Mesendoderm (in vitro differentiated cells): ENCODE measurements around the gene STAT5B.

ENCODE experiments used
- DNase-seq: peaks from one replicate; pipeline ENCODE4 v3.0.0; 2013
- H2AK5ac ChIP-seq: 2 replicates; pipeline ENCODE4 v1.6.1; 2013; ENCODE audit warnings: low read length, inconsistent platforms
- H2BK120ac ChIP-seq: 2 replicates; pipeline ENCODE4 v1.6.1; 2013; ENCODE audit warnings: low read depth, mild to moderate bottlenecking, low read length, moderate library complexity, mixed read lengths
- H2BK15ac ChIP-seq: replicated peaks from 2 replicates; pipeline ENCODE4 v1.6.1; 2013; ENCODE audit warnings: low read depth, mild to moderate bottlenecking, moderate library complexity
- H2BK5ac ChIP-seq: 2 replicates; pipeline ENCODE4 v1.6.1; 2013; ENCODE audit warnings: low read length, inconsistent platforms
- H3K18ac ChIP-seq: 2 replicates; pipeline ENCODE4 v1.6.1; 2013; ENCODE audit warnings: mild to moderate bottlenecking, low read length, mixed read lengths
- H3K23ac ChIP-seq: one replicate; pipeline ENCODE4 v1.6.1; 2013; ENCODE audit warnings: low read length
- H3K27ac ChIP-seq: 2 replicates; pipeline ENCODE4 v1.5.1; 2013; ENCODE audit warnings: low read depth, mild to moderate bottlenecking, inconsistent platforms, low read length, moderate library complexity
- H3K27me3 ChIP-seq: 2 replicates; pipeline ENCODE4 v1.6.1; 2013; ENCODE audit warnings: low read length, control low read depth, mild to moderate bottlenecking, inconsistent platforms; ENCODE audit not compliant: insufficient read depth, poor library complexity
- H3K36me3 ChIP-seq: 2 replicates; pipeline ENCODE4 v1.6.1; 2013; ENCODE audit warnings: low read length, inconsistent platforms; ENCODE audit not compliant: control insufficient read depth, insufficient read depth
- H3K4ac ChIP-seq: one replicate; pipeline ENCODE4 v1.6.1; 2013; ENCODE audit warnings: low read depth, mild to moderate bottlenecking, low read length, moderate library complexity
- H3K4me1 ChIP-seq: 2 replicates; pipeline ENCODE4 v1.6.1; 2013; ENCODE audit warnings: low read depth, low read length, inconsistent platforms; ENCODE audit not compliant: control insufficient read depth
- H3K4me2 ChIP-seq: 2 replicates; pipeline ENCODE4 v1.6.1; 2013; ENCODE audit warnings: low read length
- H3K4me3 ChIP-seq: 2 replicates; pipeline ENCODE4 v1.5.1; 2013; ENCODE audit warnings: mild to moderate bottlenecking, low read length
- H3K56ac ChIP-seq: one replicate; pipeline ENCODE4 v1.6.1; 2013; ENCODE audit warnings: low read length
- H3K79me1 ChIP-seq: 2 replicates; pipeline ENCODE4 v1.6.1; 2013; ENCODE audit warnings: low read length, inconsistent platforms
- H3K79me2 ChIP-seq: 2 replicates; pipeline ENCODE4 v1.6.1; 2013; ENCODE audit warnings: mild to moderate bottlenecking, low read length; ENCODE audit not compliant: control insufficient read depth, insufficient read depth
- H3K9ac ChIP-seq: 2 replicates; pipeline ENCODE4 v1.6.1; 2013; ENCODE audit warnings: low read length, inconsistent platforms
- H4K5ac ChIP-seq: one replicate; pipeline ENCODE4 v1.6.1; 2013; ENCODE audit warnings: low read length
- H4K8ac ChIP-seq: one replicate; pipeline ENCODE4 v1.6.1; 2013; ENCODE audit warnings: low read depth, mild to moderate bottlenecking, control low read depth, low read length, moderate library complexity
- WGBS: extraction: QIAGEN DNeasy Blood & Tissue Kit; methylation state at CpG from one replicate; pipeline ENCODE4 v1.1.7; 2013; ENCODE audit warnings: low lambda C conversion rate, missing lambda C conversion rate; ENCODE audit not compliant: insufficient coverage; ENCODE audit errors: extremely low coverage; 5-methylcytosine and 5-hydroxymethylcytosine counted together

Gene STAT5B

DNA sequence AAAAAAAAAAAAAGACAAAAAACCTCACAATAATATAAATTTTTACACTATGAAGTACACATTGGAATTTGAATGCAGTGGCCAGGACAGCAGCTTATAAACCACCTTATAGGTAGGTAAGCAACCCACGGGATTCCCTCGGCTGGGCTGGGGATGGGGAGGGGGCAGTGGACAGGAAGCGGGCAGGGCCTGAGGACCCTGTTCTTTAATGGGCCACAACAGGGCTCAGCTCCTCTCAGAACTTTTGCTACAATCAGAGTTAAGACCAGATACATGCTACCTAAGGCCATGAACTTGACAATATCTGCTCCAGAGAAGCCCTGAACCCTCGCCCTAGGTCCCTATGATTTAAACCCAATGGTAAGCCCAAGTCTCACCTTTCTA, 37.2 kb upstream of the STAT5B start:
- peak; percentile 19 for DNase-seq
- Histone ChIP-seq H3K4me3 (no peak overlapping the region), H3K4me1 (peaks cover 6% of the 10 kb centered on the region), H4K8ac (no peak overlapping the region), H4K5ac (no peak overlapping the region), H3K4ac (no peak overlapping the region), H3K27ac (no peak overlapping the region), H3K79me2 (no peaks in the 10 kb centered on the region), H3K23ac (no peak overlapping the region), H3K79me1 (no peaks in the 10 kb centered on the region), H3K27me3 (no peaks in the 10 kb centered on the region), H2BK15ac (no peak overlapping the region), H3K4me2 (no peak overlapping the region), H2BK5ac (no peak overlapping the region), H3K18ac (no peak overlapping the region), H2AK5ac (no peak overlapping the region), H3K56ac (no peak overlapping the region), H2BK120ac (no peak overlapping the region), H3K9ac (no peak overlapping the region), H3K36me3 (peaks cover 2% of the 10 kb centered on the region)
- WGBS, result no CpG with 5 or more reads among the region's 4 CpGs

DNA sequence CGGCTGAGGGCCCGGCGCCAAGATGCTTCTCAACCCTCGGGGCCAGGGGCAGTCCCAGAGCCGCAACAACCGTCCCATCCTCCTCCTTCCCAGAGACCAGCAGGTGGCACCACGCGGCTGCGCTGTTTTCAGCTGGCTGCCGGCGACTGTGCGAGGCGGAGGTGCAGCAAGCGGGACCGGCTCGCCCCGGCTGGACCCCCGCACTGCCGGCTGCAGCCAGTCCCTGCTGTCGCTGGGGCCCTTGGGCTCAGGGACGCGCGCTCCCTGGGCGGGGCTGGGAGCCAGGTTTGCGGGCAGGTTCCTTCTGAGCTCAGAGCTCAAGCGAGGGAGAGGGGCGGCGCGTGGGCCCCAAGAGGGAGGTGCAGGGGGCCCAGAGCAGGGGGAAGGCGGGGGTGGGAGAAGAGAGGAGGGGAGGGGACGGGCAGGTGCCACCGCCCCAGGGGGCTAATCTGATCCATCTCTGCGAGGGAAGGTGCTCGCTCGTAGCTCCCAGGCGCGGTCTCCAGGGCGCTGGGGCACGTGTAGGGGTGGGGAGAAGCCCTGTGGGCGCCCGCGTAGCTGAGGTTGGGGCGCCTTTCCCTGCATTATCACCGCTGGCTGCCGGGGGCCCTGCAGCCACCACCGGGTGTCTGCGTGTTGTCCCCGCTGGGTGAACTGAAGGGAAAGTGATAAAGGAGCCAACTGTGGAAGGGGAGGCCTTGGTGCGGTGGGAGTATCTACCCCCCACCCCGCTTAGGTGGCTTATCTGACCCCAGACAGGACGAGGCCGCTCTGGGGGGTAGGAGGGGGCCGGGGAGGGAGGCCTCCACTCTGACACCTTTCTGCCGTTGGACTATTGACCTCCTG, 36.3 kb upstream of the STAT5B start:
- H3K9ac ChIP-seq, result peak overlapping the region; percentile 51
- no peaks in the 10 kb centered on the region for H3K79me2 ChIP-seq
- no peak overlapping the region for H2AK5ac ChIP-seq
- H3K56ac ChIP-seq, result peak overlapping the region; percentile 70
- no peak overlapping the region for H3K23ac ChIP-seq
- WGBS, result no CpG with 5 or more reads among the region's 54 CpGs
- H2BK15ac ChIP-seq, result no peak overlapping the region
- H2BK5ac ChIP-seq, result no peak overlapping the region
- H3K4me3 ChIP-seq, result no peak overlapping the region
- no peaks in the 10 kb centered on the region for H3K79me1 ChIP-seq
- H3K27ac ChIP-seq, result no peak overlapping the region
- no peak overlapping the region for H4K8ac ChIP-seq
- H3K18ac ChIP-seq, result no peak overlapping the region
- H3K27me3 ChIP-seq, result no peaks in the 10 kb centered on the region
- peaks cover 2% of the 10 kb centered on the region for H3K36me3 ChIP-seq
- H3K4ac ChIP-seq, result no peak overlapping the region
- H3K4me1 ChIP-seq, result peaks cover 6% of the 10 kb centered on the region
- H4K5ac ChIP-seq, result no peak overlapping the region
- peak; percentile 92 for DNase-seq
- H2BK120ac ChIP-seq, result no peak overlapping the region
- peak overlapping the region; percentile 38 for H3K4me2 ChIP-seq

DNA sequence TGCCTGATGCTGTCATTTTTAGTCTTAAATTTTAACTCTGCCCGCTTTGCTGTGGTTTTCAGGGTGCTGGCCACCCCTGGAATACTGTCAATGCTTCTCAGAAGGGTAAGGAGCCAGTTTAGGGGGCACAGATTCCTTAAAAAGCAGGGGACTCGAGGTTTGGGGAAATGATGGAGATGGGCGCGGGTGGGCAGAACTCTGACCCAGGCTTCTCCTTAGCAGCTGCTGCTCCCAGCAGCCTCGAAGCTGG, 35.8 kb upstream of the STAT5B start:
- Histone ChIP-seq H4K8ac (no peak overlapping the region), H3K4me2 (no peak overlapping the region), H3K36me3 (peaks cover 2% of the 10 kb centered on the region), H3K79me1 (no peaks in the 10 kb centered on the region), H3K4me1 (peaks cover 6% of the 10 kb centered on the region), H3K4me3 (no peak overlapping the region), H3K79me2 (no peaks in the 10 kb centered on the region), H3K4ac (no peak overlapping the region), H2BK120ac (no peak overlapping the region), H3K27ac (no peak overlapping the region), H2BK15ac (no peak overlapping the region), H3K56ac (peak overlapping the region; percentile 1), H4K5ac (no peak overlapping the region), H3K23ac (no peak overlapping the region), H3K27me3 (no peaks in the 10 kb centered on the region), H3K9ac (no peak overlapping the region), H3K18ac (no peak overlapping the region), H2BK5ac (no peak overlapping the region), H2AK5ac (no peak overlapping the region)
- DNase-seq, result no peak
- no CpG with 5 or more reads among the region's 5 CpGs for WGBS

DNA sequence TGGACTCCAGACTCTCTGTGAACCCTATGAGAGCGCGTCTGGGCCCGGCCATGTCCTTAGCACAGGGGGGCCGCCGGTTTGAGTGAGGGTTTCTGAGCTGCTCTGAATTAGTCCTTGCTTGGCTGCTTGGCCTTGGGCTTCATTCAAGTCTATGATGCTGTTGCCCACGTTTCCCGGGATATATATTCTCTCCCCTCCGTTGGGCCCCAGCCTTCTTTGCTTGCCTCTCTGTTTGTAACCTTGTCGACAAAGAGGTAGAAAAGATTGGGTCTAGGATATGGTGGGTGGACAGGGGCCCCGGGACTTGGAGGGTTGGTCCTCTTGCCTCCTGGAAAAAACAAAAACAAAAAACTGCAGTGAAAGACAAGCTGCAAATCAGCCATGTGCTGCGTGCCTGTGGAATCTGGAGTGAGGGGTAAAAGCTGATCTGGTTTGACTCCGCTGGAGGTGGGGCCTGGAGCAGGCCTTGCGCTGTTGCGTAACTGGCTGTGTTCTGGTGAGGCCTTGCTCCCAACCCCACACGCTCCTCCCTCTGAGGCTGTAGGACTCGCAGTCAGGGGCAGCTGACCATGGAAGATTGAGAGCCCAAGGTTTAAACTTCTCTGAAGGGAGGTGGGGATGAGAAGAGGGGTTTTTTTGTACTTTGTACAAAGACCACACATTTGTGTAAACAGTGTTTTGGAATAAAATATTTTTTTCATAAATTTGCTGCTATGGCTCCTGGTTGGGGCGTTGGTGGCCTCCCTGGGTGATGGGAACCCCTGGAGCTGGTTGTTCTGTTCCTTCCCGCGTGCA, 35.2 kb upstream of the STAT5B start:
- Histone ChIP-seq H3K79me1 (no peaks in the 10 kb centered on the region), H3K18ac (no peak overlapping the region), H2BK15ac (no peak overlapping the region), H3K36me3 (no peaks in the 10 kb centered on the region), H2BK120ac (no peak overlapping the region), H3K4ac (no peak overlapping the region), H3K27me3 (no peaks in the 10 kb centered on the region), H3K9ac (no peak overlapping the region), H3K56ac (peak overlapping the region; percentile 1), H4K8ac (no peak overlapping the region), H3K79me2 (no peaks in the 10 kb centered on the region), H2BK5ac (no peak overlapping the region), H2AK5ac (no peak overlapping the region), H3K4me2 (no peak overlapping the region), H3K23ac (no peak overlapping the region), H3K4me1 (peaks cover 6% of the 10 kb centered on the region), H4K5ac (no peak overlapping the region), H3K27ac (no peak overlapping the region), H3K4me3 (no peak overlapping the region)
- no CpG with 5 or more reads among the region's 19 CpGs for WGBS
- DNase-seq, result peak; percentile 82

DNA sequence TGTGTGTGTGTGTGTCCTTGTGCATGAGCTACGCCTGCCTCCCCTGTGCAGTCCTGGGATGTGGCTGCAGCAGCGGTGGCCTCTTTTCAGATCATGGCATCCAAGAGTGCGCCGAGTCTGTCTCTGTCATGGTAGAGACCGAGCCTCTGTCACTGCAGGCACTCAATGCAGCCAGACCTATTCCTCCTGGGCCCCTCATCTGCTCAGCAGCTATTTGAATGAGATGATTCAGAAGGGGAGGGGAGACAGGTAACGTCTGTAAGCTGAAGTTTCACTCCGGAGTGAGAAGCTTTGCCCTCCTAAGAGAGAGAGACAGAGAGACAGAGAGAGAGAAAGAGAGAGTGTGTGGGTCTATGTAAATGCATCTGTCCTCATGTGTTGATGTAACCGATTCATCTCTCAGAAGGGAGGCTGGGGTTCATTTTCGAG, 34.6 kb upstream of the STAT5B start:
- H3K56ac ChIP-seq, result no peak overlapping the region
- no peak overlapping the region for H3K4me2 ChIP-seq
- no peak overlapping the region for H2BK120ac ChIP-seq
- no peaks in the 10 kb centered on the region for H3K79me1 ChIP-seq
- H4K8ac ChIP-seq, result no peak overlapping the region
- no peaks in the 10 kb centered on the region for H3K27me3 ChIP-seq
- no peak overlapping the region for H2BK15ac ChIP-seq
- no peak overlapping the region for H3K4ac ChIP-seq
- no peaks in the 10 kb centered on the region for H3K79me2 ChIP-seq
- no peaks in the 10 kb centered on the region for H3K36me3 ChIP-seq
- no peak overlapping the region for H3K23ac ChIP-seq
- no peak overlapping the region for H3K4me3 ChIP-seq
- H3K27ac ChIP-seq, result no peak overlapping the region
- H3K18ac ChIP-seq, result no peak overlapping the region
- no peak overlapping the region for H2AK5ac ChIP-seq
- H2BK5ac ChIP-seq, result no peak overlapping the region
- no peak overlapping the region for H4K5ac ChIP-seq
- H3K4me1 ChIP-seq, result peaks cover 6% of the 10 kb centered on the region
- DNase-seq, result no peak
- WGBS, result no CpG with 5 or more reads among the region's 9 CpGs
- no peak overlapping the region for H3K9ac ChIP-seq
